ENCODE results near the gene ARHGAP18. TPM values are rescaled to one million over a fixed set of nuclear protein-coding genes. Genes with fewer than 3 reads are reported as not detected.
A peak's percentile ranks its signal among the peaks of the same experiment; 100 is the strongest.

ARHGAP18 gene
- total and polyA plus RNA-seq, 2 of the 13 experiments (the other 11 are each of a cell fraction or from before 2014, with no cell fraction given), result 58.2 to 115 TPM

DNA sequence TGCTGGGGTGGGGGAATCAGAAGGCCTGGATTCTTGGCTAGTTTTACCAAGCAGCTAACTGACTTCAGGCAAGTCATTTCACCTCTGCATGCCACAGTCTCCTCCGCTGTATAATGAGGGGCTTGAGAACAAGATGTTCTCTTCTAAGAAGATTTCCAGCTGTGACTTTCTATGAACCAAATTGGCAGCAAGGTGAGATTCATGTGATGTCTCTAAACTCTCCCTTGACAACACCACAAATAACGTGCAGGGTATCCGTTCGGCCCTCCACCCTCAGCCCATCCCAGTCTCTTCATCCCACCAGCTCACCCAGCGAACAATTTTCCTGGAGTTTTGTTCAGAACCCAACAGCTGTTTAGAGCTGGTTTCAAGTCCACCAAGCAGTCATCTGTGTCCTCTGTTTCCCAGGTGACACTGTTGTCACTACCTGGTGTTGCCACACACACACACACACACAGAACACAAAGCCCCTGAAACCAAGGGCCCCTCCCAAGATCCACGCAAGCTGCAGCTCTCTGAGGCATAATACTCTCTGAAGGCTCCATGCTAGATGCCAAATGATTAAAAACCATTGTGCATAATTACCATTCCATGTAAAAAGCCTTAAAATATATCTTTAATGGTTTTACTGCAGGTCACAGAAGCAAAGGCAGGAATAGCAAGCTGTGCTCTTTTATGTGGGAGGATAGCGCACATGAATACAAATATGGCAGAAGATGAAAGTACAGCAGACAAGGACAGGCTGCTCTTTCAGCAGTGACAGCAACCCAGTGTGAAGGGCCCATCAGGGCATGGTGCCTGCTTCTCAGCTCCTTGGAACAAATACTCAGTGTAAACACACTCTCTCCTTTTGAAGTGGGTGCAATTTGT, 48.2 kb downstream of the ARHGAP18 start:
- Histone ChIP-seq H3K36me3 (replicated peaks in 1 of 2; ENCODE audit: control insufficient read depth in 1 of 2, insufficient read depth in 2 of 2, low read length in 2 of 2) (peaks cover 6 to 28% of the 10 kb centered on the region in 2 experiments), H3K27ac (ENCODE audit: extremely low read length, insufficient read depth, low read length) (peak overlapping the region; percentile 65), H3K4me1 (ENCODE audit: insufficient read depth, low read length) (peaks cover 85% of the 10 kb centered on the region), H3K9me3 (ENCODE audit: low read length) (no peaks in the 10 kb centered on the region), H2AFZ (ENCODE audit: low read length) (no peak overlapping the region), H3K9ac (ENCODE audit: insufficient read depth, low read depth, low read length) (peak overlapping the region; percentile 26; the same call in 1 of the 2 replicates), H4K20me1 (ENCODE audit: insufficient read depth, low read length) (peaks cover 19% of the 10 kb centered on the region), H3K79me2 (ENCODE audit: insufficient read depth, low read length) (peaks cover 100% of the 10 kb centered on the region), H3K27me3 (ENCODE audit: control insufficient read depth in 1 of 2, insufficient read depth in 2 of 2, low read length in 2 of 2) (no peaks in the 10 kb centered on the region), H3K4me2 (ENCODE audit: low read depth, low read length) (peak overlapping the region; percentile 47), H3K4me3 (replicated peaks in 1 of 3; ENCODE audit: insufficient read depth in 1 of 3, low read depth in 2 of 3, low read length in 3 of 3) (no peak overlapping the region)
- in situ Hi-C loops (cut with HindIII; ENCODE audit: extremely low pct_ligation_motif_present, low pct_unique_long_range_greater_than_20kb), result no loop called here
- peak; percentile 55 for FAIRE-seq
- 93% methylated on average over 7 of the region's 7 CpGs for WGBS (ENCODE audit: low lambda C conversion rate)
- CTCF ChIA-PET (ENCODE audit: low intra/inter-chr PET ratio, low total read pairs), result no interaction called here
- DNase-seq (ENCODE audit: low spot score), result peak; percentile 66
- POLR2A ChIA-PET, result interaction anchor here (0.6 to 3.6 kb wide), 7 partner anchors 9 to 47 kb away, joined by 3 to 24 read pairs (median 5); partner anchors contain the start of gene ARHGAP18
- BruUV-seq (replicated peaks), result no TSS peak
- ATAC-seq, result peak; percentile 86
- intact Hi-C loops (cut with micrococcal nuclease; ENCODE audit: unreplicated experiment), result no loop called here
- no peak for TF ChIP-seq HDAC2 (CRISPR knock-in tag; IDR thresholded peaks at IDR 0.05)
- TF ChIP-seq, protein P1, sequence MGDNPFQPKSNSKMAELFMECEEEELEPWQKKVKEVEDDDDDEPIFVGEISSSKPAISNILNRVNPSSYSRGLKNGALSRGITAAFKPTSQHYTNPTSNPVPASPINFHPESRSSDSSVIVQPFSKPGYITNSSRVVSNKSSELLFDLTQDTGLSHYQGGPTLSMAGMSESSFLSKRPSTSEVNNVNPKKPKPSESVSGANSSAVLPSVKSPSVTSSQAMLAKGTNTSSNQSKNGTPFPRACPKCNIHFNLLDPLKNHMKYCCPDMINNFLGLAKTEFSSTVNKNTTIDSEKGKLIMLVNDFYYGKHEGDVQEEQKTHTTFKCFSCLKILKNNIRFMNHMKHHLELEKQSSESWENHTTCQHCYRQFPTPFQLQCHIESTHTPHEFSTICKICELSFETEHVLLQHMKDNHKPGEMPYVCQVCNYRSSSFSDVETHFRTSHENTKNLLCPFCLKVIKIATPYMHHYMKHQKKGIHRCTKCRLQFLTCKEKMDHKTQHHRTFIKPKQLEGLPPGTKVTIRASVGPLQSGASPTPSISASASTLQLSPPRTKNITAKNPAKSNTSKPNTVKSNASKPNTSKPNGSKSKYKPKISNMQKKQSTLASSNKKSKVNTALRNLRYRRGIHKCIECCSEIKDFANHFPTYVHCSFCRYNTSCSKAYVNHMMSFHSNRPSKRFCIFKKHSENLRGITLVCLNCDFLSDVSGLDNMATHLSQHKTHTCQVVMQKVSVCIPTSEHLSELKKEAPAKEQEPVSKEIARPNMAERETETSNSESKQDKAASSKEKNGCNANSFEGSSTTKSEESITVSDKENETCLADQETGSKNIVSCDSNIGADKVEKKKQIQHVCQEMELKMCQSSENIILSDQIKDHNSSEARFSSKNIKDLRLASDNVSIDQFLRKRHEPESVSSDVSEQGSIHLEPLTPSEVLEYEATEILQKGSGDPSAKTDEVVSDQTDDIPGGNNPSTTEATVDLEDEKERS (CRISPR knock-in tag; IDR thresholded peaks at IDR 0.05), result no peak
- TF ChIP-seq MBNL3 (CRISPR knock-in tag; conservative IDR thresholded peaks at IDR 0.05), result no peak
- TF ChIP-seq JDP2 (CRISPR knock-in tag; IDR thresholded peaks at IDR 0.05; ENCODE audit: borderline replicate concordance), result no peak
- no peak for TF ChIP-seq SKI (IDR thresholded peaks at IDR 0.05; ENCODE audit: partially characterized antibody)
- TF ChIP-seq MAFF (IDR thresholded peaks at IDR 0.05; ENCODE audit: low read depth, low read length), result no peak
- TF ChIP-seq KMT2A (CRISPR knock-in tag; IDR thresholded peaks at IDR 0.05), result no peak
- no peak; the same call in 1 of the 2 replicates for TF ChIP-seq DR1 (CRISPR knock-in tag; IDR thresholded peaks at IDR 0.05)
- TF ChIP-seq, protein P2, sequence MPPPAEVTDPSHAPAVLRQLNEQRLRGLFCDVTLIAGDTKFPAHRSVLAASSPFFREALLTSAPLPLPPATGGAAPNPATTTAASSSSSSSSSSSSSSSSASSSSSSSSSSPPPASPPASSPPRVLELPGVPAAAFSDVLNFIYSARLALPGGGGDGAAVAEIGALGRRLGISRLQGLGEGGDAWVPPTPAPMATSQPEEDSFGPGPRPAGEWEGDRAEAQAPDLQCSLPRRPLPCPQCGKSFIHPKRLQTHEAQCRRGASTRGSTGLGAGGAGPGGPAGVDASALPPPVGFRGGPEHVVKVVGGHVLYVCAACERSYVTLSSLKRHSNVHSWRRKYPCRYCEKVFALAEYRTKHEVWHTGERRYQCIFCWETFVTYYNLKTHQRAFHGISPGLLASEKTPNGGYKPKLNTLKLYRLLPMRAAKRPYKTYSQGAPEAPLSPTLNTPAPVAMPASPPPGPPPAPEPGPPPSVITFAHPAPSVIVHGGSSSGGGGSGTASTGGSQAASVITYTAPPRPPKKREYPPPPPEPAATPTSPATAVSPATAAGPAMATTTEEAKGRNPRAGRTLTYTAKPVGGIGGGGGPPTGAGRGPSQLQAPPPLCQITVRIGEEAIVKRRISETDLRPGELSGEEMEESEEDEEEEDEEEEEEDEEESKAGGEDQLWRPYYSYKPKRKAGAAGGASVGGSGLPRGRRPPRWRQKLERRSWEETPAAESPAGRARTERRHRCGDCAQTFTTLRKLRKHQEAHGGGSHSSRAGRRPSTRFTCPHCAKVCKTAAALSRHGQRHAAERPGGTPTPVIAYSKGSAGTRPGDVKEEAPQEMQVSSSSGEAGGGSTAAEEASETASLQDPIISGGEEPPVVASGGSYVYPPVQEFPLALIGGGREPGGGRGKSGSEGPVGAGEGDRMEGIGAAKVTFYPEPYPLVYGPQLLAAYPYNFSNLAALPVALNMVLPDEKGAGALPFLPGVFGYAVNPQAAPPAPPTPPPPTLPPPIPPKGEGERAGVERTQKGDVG (CRISPR knock-in tag; IDR thresholded peaks at IDR 0.05; ENCODE audit: borderline replicate concordance), result peak; percentile 95; the same call in 1 of the 2 replicates
- no peak for TF ChIP-seq ZNF615 (CRISPR knock-in tag; IDR thresholded peaks at IDR 0.05; ENCODE audit: borderline replicate concordance)
- peak; percentile 76 for TF ChIP-seq ZMYM4 (CRISPR knock-in tag; IDR thresholded peaks at IDR 0.05)
- peak; percentile 34; the same call in 1 of the 2 replicates for TF ChIP-seq MEIS2 (CRISPR knock-in tag; IDR thresholded peaks at IDR 0.05)
- TF ChIP-seq, protein P3, sequence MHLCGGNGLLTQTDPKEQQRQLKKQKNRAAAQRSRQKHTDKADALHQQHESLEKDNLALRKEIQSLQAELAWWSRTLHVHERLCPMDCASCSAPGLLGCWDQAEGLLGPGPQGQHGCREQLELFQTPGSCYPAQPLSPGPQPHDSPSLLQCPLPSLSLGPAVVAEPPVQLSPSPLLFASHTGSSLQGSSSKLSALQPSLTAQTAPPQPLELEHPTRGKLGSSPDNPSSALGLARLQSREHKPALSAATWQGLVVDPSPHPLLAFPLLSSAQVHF (CRISPR knock-in tag; IDR thresholded peaks at IDR 0.05), result no peak
- TF ChIP-seq ZNF432 (CRISPR knock-in tag; IDR thresholded peaks at IDR 0.05; ENCODE audit: borderline replicate concordance), result no peak
